ENCODE results near the gene GPR161.
"Not testable (repeated sequence)": the region's sequence is repeated elsewhere in the genome, so short reads cannot be mapped to it uniquely, and the experiment has no call there.

GRCh38 chr1:168154707-168155106 is 18.0 kb upstream of the GPR161 start:
- TF ChIP-seq, protein P1, sequence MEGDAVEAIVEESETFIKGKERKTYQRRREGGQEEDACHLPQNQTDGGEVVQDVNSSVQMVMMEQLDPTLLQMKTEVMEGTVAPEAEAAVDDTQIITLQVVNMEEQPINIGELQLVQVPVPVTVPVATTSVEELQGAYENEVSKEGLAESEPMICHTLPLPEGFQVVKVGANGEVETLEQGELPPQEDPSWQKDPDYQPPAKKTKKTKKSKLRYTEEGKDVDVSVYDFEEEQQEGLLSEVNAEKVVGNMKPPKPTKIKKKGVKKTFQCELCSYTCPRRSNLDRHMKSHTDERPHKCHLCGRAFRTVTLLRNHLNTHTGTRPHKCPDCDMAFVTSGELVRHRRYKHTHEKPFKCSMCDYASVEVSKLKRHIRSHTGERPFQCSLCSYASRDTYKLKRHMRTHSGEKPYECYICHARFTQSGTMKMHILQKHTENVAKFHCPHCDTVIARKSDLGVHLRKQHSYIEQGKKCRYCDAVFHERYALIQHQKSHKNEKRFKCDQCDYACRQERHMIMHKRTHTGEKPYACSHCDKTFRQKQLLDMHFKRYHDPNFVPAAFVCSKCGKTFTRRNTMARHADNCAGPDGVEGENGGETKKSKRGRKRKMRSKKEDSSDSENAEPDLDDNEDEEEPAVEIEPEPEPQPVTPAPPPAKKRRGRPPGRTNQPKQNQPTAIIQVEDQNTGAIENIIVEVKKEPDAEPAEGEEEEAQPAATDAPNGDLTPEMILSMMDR (IDR thresholded peaks at IDR 0.05) = not testable (repeated sequence)
- not testable (repeated sequence) for TF ChIP-seq ZFX (IDR thresholded peaks at IDR 0.05; ENCODE audit: borderline replicate concordance)

Measured in 22Rv1 (cell line).